Fibroblast of the aortic adventitia (primary cell): ENCODE data around the gene ST6GALNAC3. TPM values are rescaled to one million over a fixed set of nuclear protein-coding genes. Genes with fewer than 3 reads are reported as not detected.

Source experiments
- DNase-seq: peaks from one replicate; pipeline ENCODE4 v3.0.0-alpha.2; 2010; ENCODE audit warnings: low read depth
- H3K4me3 ChIP-seq: 2 replicates; pipeline ENCODE4 v1.5.1; 2011; ENCODE audit warnings: low read depth, mild to moderate bottlenecking, control low read depth, low read length, moderate library complexity
- total RNA-seq: library from RNA; depleted of rRNA; stranded (reverse); fragments of >200 nt; gene quantifications from 2 replicates; pipeline ENCODE4 v1.2.3, GENCODE V29; 2012; ENCODE audit warnings: low replicate concordance
- TF ChIP-seq, protein P1 (sequence below): IDR thresholded peaks from 2 replicates; pipeline ENCODE4 v1.5.1; 2011; ENCODE audit warnings: mild to moderate bottlenecking, low read length, control low read depth, inconsistent platforms; ENCODE audit not compliant: insufficient read depth

The ST6GALNAC3 gene
- total RNA-seq, 1 donor = 3.1 TPM

DNA sequence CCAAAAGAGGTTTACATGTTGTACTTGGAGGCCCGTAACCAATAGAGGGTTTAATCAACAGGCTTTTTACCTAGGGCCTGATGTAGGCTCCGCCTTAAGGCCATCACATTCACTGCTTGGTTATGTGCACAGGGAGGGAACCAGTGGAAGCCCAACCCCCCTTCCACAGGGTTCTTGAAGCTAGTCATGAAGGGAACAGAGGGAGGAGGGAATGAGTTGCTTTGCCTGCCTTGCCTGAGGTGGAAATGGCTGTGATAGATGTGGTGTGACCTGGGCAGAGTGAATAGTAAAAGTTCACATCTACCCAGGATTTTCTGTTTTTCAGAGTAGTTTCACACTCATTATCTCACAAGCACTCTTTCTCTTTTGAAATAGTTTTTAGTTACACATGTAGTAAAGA lies 215.1 kb downstream of the ST6GALNAC3 start:
- no peak for DNase-seq
- TF ChIP-seq, protein P1, sequence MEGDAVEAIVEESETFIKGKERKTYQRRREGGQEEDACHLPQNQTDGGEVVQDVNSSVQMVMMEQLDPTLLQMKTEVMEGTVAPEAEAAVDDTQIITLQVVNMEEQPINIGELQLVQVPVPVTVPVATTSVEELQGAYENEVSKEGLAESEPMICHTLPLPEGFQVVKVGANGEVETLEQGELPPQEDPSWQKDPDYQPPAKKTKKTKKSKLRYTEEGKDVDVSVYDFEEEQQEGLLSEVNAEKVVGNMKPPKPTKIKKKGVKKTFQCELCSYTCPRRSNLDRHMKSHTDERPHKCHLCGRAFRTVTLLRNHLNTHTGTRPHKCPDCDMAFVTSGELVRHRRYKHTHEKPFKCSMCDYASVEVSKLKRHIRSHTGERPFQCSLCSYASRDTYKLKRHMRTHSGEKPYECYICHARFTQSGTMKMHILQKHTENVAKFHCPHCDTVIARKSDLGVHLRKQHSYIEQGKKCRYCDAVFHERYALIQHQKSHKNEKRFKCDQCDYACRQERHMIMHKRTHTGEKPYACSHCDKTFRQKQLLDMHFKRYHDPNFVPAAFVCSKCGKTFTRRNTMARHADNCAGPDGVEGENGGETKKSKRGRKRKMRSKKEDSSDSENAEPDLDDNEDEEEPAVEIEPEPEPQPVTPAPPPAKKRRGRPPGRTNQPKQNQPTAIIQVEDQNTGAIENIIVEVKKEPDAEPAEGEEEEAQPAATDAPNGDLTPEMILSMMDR = no peak
- no peak overlapping the region for H3K4me3 ChIP-seq

DNA sequence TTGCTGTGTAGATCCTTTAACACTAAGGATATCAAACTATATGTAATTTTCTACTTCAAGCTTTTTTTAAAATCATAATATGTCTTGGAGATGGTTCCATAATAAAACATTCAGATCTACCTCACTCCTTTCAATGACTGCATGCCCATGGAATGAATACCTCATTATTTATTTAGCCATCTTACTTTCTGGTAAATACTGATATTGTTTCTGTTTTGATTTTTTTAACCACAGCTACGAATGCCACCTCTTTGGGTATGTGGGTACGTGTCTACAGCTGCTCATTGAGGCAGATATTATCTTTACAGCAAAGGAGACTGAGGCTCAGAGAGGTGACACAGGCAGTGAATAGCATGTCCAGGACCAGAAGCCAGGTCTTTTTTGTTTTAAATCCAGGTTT lies 215.7 kb downstream of the ST6GALNAC3 start:
- TF ChIP-seq, protein P1 = no peak
- no peak for DNase-seq
- no peak overlapping the region for H3K4me3 ChIP-seq

DNA sequence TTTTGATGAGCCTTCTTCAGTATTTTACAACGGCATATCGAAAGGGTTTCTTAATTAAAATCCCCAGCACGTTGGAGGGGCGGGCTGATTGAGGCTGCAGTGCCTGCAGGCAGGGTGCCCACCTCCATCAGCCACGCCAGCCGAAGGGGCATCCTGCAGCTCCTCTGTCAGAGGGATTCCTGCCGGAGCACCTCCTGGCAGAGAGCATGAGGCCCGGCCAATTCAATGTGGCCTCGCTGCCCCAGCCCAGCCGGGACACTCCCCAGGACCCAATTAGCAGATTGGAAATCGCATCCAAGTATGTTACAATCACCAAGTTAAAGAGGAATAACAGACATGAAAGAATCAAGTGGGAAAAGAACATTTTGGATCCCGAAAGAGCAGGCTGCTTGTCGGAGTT lies 216.6 kb downstream of the ST6GALNAC3 start:
- H3K4me3 ChIP-seq = no peak overlapping the region
- TF ChIP-seq, protein P1 = no peak
- DNase-seq = no peak

GRCh38 chr1:76291737-76292136 lies 217.2 kb downstream of the ST6GALNAC3 start:
- TF ChIP-seq, protein P1 = no peak
- no peak overlapping the region for H3K4me3 ChIP-seq
- DNase-seq = no peak

GRCh38 chr1:76292418-76293184 lies 218.1 kb downstream of the ST6GALNAC3 start:
- H3K4me3 ChIP-seq = no peak overlapping the region
- no peak for DNase-seq
- TF ChIP-seq, protein P1 = no peak

DNA sequence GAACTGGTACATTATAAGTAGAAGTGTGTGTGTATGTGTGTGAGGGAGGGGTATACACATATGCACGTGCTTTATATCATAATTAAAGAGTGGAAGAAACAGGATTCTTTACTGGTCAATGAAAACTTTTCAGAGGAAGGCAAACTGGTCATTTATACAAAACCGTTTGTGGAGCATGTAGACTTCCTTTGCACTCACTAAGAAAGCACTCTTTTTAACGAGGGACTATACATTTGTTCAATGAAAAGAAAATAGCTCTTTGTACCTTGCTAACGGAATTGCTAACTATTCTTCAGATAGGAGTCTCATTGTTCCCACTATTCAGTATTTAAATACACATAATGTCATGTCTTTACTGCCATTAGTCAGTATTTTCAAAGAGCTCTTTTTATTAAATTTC lies 219.3 kb downstream of the ST6GALNAC3 start:
- no peak overlapping the region for H3K4me3 ChIP-seq
- no peak for DNase-seq
- TF ChIP-seq, protein P1 = no peak
